RWPE1 (cell line): ENCODE data around the gene BRSK1.
A peak's percentile ranks its signal among the peaks of the same experiment; 100 is the strongest.

Source experiments
- CTCF ChIA-PET: fragments of 350-600 bp; sonication (Branson Sonifier 250); formaldehyde crosslinking; extraction: SDS; loops from one replicate; lab custom pipeline; 2021; lab: Yijun Ruan, JAX
- POLR2A ChIA-PET: fragments of 400-600 bp; formaldehyde crosslinking; extraction: SDS; loops from one replicate; lab custom pipeline; 2020; ENCODE audit warnings: antibody characterized with exemption; ENCODE audit not compliant: low non-redundant PET; lab: Yijun Ruan, JAX
- DNase-seq: peaks from one replicate; pipeline ENCODE4 v3.0.0; 2012; ENCODE audit warnings: low spot score
- H3K27ac ChIP-seq: fragments of 450-650 bp; 2 replicates; pipeline ENCODE4 v1.5.1; 2017
- TF ChIP-seq, protein P1 (sequence below): fragments of 450-650 bp; conservative IDR thresholded peaks from 2 replicates; pipeline ENCODE4 v1.5.1; 2017; ENCODE audit warnings: low read depth, mild to moderate bottlenecking

The BRSK1 gene

DNA sequence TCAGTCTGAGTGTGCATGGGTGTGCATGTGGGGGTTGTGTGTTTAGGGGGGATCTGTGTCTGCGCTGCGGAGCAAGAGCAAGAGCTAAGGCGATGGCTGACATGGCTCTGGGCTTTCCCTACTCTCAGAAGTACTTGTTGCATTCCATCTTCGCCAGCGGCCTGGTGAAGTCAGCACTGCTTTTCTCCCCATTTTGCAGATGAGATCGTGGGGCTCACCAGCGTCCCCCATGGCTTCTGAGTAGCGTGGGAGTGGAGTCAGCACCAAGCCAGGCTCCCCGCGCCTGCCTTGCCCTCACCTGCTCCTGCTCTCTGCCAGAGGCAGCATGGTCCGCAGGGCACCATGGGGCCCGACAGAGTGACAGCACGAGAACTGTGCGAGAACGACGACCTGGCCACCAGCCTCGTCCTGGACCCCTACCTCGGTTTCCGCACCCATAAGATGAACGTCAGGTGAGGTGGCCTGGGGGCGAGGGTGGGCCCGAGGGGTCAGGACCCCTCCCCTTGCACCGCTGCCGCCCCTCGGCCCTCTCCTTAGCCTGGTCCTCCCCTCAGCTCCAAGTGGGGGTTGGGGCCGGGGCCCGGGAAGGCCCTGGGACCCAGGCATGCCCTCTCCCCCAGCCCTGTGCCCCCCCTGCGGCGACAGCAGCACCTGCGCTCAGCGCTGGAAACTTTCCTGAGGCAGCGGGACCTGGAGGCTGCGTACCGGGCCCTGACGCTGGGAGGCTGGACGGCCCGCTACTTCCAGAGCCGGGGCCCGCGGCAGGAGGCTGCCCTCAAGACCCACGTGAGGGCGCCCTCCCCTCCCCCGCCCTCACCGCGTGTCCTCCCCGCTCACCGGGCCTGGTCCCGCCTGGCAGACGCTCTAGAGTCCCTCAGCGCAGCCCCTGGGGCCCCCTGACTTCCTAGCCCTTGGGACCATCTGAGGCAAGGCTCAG is 58.1 kb downstream of the BRSK1 start:
- POLR2A ChIA-PET: no interaction called here
- CTCF ChIA-PET: interaction anchor here (0.7 kb wide), 1 partner anchor 19 kb away, joined by 3 read pairs; no protein-coding TSS in a partner anchor
- H3K27ac ChIP-seq: peak overlapping the region; percentile 97
- DNase-seq: no peak
- TF ChIP-seq, protein P1, sequence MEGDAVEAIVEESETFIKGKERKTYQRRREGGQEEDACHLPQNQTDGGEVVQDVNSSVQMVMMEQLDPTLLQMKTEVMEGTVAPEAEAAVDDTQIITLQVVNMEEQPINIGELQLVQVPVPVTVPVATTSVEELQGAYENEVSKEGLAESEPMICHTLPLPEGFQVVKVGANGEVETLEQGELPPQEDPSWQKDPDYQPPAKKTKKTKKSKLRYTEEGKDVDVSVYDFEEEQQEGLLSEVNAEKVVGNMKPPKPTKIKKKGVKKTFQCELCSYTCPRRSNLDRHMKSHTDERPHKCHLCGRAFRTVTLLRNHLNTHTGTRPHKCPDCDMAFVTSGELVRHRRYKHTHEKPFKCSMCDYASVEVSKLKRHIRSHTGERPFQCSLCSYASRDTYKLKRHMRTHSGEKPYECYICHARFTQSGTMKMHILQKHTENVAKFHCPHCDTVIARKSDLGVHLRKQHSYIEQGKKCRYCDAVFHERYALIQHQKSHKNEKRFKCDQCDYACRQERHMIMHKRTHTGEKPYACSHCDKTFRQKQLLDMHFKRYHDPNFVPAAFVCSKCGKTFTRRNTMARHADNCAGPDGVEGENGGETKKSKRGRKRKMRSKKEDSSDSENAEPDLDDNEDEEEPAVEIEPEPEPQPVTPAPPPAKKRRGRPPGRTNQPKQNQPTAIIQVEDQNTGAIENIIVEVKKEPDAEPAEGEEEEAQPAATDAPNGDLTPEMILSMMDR: no peak

DNA sequence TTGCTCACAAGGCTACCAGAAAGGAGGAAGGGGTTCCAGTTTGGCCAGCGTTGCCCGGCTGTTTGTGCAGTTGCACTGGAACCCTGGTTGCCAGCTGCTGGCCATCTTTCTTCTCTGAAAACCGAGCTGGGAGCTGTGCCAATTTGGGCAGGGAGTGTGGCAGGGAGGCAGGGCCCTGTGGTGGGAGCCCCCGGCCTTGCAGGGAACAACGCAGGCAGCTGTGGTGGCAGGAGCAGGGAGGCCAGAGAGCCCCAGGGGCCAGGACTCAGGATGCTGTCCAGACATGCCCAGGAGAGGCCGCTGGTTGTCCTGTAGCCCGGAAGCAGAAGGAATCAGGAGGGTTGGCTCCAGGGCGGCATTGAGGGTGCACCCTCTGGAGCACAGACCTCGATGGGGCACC is 60.6 kb downstream of the BRSK1 start:
- TF ChIP-seq, protein P1: no peak
- DNase-seq: no peak
- H3K27ac ChIP-seq: peak overlapping the region; percentile 97
- POLR2A ChIA-PET: interaction anchor here (0.8 kb wide), 1 partner anchor 141 kb away, joined by 7 read pairs; the partner anchor contains the start of gene NAT14
- CTCF ChIA-PET: interaction anchor here (0.7 to 1.9 kb wide), 2 partner anchors 23 to 43 kb away, joined by 5 to 13 read pairs; no protein-coding TSS in a partner anchor

DNA sequence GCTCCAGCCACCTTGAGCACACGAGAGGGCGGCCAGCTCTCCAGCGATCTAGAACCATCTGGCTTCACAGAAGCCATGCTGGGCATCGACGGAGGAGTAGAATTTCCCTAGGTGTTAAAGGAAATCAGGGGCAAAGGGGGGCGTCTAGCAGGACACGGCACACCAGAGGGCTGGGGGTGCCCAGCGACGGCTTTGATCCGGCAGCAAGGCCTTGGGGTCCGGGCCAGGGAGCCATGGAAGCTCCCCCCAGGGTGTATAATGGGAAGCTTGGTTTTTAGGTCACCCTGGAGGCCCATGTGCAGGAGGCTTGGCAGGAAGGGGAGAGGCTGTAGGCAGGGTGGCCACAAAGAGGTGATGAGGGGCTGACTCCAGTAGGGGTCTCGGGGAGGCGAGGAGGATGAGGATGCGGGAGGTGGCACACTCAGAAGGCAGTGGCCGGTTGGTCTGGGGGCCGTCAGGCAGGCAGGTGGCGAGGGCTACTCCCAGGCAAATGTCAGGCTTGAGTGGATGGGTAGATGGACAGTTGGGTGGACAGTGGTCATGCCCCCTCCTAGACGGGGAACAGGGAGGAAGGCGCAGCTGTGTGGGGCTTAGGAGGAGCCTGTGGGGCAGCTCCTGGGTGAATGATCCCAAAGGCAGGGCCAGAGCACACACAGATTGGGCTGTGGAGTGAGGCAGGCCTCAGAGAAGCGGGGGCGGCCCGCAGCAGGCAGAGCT is 61.5 kb downstream of the BRSK1 start:
- DNase-seq: no peak
- ChIA-PET CTCF (interaction anchor here (0.6 kb wide), 1 partner anchor 44 kb away, joined by 3 read pairs; no protein-coding TSS in a partner anchor), POLR2A (no interaction called here)
- TF ChIP-seq, protein P1: no peak
- peak overlapping the region; percentile 97 for H3K27ac ChIP-seq

DNA sequence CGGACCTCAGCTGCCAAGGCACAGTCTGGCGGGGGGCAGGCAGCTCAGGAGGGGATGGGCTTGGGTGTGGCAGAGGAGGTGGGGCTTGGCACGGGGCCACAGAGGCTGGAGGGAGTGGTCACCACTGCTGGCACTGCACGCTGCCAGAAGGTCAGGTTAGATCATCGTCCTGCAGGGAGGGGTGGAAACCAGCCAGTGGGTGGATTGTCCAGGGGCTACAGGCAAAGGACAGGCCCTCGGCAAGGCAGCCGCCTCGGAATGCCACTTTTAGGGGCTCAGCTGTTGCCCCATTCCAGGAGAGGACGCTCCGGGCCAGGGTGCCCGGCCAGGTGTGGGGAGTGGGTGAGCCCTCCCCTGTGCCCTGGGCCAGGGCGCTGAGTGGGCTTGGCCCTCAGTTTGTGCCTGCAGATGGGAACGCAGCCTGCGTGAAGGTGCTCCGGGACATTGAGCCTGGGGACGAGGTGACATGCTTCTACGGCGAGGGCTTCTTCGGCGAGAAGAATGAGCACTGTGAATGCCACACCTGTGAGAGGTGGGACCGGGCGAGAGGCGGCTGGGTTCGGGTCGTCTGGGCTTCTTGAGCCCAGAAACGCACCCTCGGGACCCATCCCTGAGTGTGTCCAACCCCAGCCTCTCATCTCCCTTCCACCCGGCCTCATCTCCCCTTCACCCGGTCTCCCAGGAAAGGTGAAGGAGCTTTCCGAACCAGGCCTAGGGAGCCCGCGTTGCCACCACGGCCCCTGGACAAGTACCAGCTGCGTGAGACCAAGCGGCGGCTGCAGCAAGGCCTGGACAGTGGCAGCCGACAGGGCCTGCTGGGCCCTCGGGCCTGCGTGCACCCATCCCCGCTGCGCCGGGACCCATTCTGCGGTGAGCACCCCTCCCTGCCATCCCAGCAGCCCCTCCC is 62.3 kb downstream of the BRSK1 start:
- POLR2A ChIA-PET: interaction anchor here (0.9 kb wide), 1 partner anchor 41 kb away, joined by 3 read pairs; no protein-coding TSS in a partner anchor
- peak overlapping the region; percentile 97 for H3K27ac ChIP-seq
- no peak for DNase-seq
- TF ChIP-seq, protein P1: no peak
- CTCF ChIA-PET: interaction anchor here (0.6 kb wide), 1 partner anchor 45 kb away, joined by 3 read pairs; no protein-coding TSS in a partner anchor

DNA sequence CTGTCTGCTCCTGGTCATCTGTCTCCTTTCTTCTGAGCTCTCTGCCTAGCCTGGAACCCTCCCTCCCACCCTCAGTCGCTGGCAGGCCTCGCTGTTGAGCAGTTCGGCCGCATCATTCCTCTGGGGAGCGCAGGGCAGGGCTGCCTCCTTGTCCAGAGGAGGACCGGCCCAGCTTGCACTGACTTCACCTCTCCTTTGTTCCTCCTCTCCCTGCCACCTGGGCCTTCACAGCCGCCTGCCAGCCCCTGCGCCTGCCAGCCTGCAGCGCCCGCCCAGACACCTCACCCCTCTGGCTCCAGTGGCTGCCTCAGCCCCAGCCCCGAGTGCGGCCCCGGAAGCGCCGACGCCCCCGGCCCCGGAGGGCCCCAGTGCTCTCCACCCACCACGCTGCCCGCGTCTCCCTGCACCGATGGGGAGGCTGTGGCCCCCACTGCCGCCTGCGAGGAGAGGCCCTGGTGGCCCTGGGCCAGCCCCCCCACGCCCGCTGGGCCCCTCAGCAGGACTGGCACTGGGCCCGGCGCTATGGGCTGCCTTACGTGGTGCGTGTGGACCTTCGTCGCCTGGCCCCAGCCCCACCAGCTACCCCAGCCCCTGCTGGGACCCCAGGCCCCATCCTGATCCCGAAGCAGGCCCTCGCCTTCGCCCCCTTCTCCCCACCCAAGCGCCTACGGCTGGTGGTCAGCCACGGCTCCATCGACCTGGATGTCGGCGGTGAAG is 63.1 kb downstream of the BRSK1 start:
- DNase-seq: no peak
- TF ChIP-seq, protein P1: no peak
- POLR2A ChIA-PET: interaction anchor here (0.9 kb wide), 1 partner anchor 41 kb away, joined by 3 read pairs; no protein-coding TSS in a partner anchor
- CTCF ChIA-PET: interaction anchor here (0.7 kb wide), 1 partner anchor 40 kb away, joined by 4 read pairs; no protein-coding TSS in a partner anchor
- peak overlapping the region; percentile 97 for H3K27ac ChIP-seq
